Panc1 (cell line): ENCODE measurements around the gene ZNF550.

ENCODE experiments used
- POLR2AphosphoS5 ChIP-seq: IDR thresholded peaks from 2 replicates; pipeline ENCODE4 v1.6.1; 2012; ENCODE audit warnings: mild to moderate bottlenecking, low read depth, low read length, moderate library complexity
- SIN3A ChIP-seq: IDR thresholded peaks from 2 replicates; pipeline ENCODE4 v1.6.1; 2012; ENCODE audit warnings: low read depth, mild to moderate bottlenecking, low read length, moderate library complexity, borderline replicate concordance; ENCODE audit not compliant: insufficient read depth
- TCF7L2 ChIP-seq: IDR thresholded peaks from 2 replicates; pipeline ENCODE4 v1.6.1; 2011; ENCODE audit warnings: mild to moderate bottlenecking, low read depth, low read length, inconsistent platforms
- TF ChIP-seq, protein P1 (sequence below): fragments of 450-650 bp; IDR thresholded peaks from 2 replicates; pipeline ENCODE4 v1.5.1; 2017; ENCODE audit warnings: mild to moderate bottlenecking
- TF ChIP-seq, protein P2 (sequence below), 2 experiments: IDR thresholded peaks; 2 replicates each; pipeline ENCODE4 v1.6.1; 2011 to 2012; ENCODE audit warnings: low read depth in 2 of 2, control low read depth in 1 of 2, low read length in 1 of 2, mild to moderate bottlenecking in 1 of 2, moderate library complexity in 1 of 2; ENCODE audit not compliant: insufficient read depth in 1 of 2

DNA sequence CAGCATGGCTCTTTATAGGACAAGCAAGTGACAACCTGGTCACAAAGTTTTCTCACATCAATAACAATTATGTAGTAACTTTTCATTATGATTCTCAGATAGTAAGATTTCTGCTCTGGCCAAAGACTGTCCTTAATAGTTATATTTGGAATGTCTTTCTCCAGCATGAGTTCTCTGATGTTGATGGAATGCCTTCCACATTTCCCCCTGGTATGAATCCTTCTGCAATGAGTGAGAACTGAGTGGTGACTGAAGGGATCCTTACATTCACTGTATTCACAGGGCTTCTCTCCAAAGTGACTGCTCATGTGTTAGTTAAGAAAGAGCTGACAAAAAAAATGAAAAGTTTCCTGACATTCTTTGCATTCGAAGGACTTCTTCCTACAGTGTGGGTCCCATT lies 13.2 kb downstream of the ZNF550 start:
- TF ChIP-seq, protein P1, sequence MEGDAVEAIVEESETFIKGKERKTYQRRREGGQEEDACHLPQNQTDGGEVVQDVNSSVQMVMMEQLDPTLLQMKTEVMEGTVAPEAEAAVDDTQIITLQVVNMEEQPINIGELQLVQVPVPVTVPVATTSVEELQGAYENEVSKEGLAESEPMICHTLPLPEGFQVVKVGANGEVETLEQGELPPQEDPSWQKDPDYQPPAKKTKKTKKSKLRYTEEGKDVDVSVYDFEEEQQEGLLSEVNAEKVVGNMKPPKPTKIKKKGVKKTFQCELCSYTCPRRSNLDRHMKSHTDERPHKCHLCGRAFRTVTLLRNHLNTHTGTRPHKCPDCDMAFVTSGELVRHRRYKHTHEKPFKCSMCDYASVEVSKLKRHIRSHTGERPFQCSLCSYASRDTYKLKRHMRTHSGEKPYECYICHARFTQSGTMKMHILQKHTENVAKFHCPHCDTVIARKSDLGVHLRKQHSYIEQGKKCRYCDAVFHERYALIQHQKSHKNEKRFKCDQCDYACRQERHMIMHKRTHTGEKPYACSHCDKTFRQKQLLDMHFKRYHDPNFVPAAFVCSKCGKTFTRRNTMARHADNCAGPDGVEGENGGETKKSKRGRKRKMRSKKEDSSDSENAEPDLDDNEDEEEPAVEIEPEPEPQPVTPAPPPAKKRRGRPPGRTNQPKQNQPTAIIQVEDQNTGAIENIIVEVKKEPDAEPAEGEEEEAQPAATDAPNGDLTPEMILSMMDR = no peak
- TF ChIP-seq POLR2AphosphoS5 = no peak
- TF ChIP-seq, protein P2, sequence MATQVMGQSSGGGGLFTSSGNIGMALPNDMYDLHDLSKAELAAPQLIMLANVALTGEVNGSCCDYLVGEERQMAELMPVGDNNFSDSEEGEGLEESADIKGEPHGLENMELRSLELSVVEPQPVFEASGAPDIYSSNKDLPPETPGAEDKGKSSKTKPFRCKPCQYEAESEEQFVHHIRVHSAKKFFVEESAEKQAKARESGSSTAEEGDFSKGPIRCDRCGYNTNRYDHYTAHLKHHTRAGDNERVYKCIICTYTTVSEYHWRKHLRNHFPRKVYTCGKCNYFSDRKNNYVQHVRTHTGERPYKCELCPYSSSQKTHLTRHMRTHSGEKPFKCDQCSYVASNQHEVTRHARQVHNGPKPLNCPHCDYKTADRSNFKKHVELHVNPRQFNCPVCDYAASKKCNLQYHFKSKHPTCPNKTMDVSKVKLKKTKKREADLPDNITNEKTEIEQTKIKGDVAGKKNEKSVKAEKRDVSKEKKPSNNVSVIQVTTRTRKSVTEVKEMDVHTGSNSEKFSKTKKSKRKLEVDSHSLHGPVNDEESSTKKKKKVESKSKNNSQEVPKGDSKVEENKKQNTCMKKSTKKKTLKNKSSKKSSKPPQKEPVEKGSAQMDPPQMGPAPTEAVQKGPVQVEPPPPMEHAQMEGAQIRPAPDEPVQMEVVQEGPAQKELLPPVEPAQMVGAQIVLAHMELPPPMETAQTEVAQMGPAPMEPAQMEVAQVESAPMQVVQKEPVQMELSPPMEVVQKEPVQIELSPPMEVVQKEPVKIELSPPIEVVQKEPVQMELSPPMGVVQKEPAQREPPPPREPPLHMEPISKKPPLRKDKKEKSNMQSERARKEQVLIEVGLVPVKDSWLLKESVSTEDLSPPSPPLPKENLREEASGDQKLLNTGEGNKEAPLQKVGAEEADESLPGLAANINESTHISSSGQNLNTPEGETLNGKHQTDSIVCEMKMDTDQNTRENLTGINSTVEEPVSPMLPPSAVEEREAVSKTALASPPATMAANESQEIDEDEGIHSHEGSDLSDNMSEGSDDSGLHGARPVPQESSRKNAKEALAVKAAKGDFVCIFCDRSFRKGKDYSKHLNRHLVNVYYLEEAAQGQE (IDR thresholded peaks at IDR 0.05; ENCODE audit: insufficient read depth in 1 of 2, low read depth in 2 of 2, low read length in 1 of 2) = no peak
- TF ChIP-seq SIN3A = no peak
- no peak for TF ChIP-seq TCF7L2
